ENCODE data around the gene SH2D3C. TPM values are rescaled to one million over a fixed set of nuclear protein-coding genes. Genes with fewer than 3 reads are reported as not detected.
A peak's percentile ranks its signal among the peaks of the same experiment; 100 is the strongest.

Gene SH2D3C
- total and polyA plus RNA-seq, 8 donors: 21.7 to 41.9 (median 32.6) TPM

DNA sequence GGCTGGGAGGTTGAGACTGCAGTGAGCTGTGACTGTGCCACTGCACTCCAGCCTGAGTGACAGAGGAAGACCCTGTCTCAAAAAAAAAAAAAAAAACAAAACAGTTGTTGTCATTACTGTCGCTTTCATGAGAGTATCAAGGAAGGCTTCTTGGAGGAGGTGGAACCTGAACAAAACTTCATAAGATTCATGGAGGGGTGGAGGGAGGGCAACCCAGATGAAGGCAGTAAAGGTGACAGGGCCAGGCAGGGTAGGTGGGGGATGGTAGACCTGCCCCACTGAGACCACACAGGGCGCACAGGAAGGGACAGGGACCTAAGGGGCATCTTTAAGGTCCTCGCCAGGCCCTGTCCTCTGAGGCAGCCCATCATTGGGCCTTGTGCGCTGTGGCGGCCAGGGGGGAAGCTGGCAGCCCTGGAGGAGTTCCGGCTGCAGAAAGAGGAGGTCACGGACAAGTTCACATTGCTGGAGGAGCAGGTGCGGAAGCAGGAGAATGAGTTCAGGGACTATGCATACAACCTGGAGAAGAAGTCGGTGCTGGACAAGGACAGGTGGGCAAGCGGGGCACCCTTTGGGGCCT, 68.2 kb downstream of the SH2D3C start:
- TF ChIP-seq, protein P1, sequence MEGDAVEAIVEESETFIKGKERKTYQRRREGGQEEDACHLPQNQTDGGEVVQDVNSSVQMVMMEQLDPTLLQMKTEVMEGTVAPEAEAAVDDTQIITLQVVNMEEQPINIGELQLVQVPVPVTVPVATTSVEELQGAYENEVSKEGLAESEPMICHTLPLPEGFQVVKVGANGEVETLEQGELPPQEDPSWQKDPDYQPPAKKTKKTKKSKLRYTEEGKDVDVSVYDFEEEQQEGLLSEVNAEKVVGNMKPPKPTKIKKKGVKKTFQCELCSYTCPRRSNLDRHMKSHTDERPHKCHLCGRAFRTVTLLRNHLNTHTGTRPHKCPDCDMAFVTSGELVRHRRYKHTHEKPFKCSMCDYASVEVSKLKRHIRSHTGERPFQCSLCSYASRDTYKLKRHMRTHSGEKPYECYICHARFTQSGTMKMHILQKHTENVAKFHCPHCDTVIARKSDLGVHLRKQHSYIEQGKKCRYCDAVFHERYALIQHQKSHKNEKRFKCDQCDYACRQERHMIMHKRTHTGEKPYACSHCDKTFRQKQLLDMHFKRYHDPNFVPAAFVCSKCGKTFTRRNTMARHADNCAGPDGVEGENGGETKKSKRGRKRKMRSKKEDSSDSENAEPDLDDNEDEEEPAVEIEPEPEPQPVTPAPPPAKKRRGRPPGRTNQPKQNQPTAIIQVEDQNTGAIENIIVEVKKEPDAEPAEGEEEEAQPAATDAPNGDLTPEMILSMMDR (IDR thresholded peaks at IDR 0.05): no peak
- DNase-seq: no peak
- no peaks in the 10 kb centered on the region for H3K27me3 ChIP-seq
- no peak overlapping the region for H3K27ac ChIP-seq
- intact Hi-C loops (cut with DNase I): no loop called here
- peaks cover 0 to 12% of the 10 kb centered on the region in 2 donors for H3K4me1 ChIP-seq
- no peaks in the 10 kb centered on the region for H3K9me3 ChIP-seq
- H3K4me3 ChIP-seq: no peak overlapping the region
- no peak for ATAC-seq
- H3K36me3 ChIP-seq: no peaks in the 10 kb centered on the region

DNA sequence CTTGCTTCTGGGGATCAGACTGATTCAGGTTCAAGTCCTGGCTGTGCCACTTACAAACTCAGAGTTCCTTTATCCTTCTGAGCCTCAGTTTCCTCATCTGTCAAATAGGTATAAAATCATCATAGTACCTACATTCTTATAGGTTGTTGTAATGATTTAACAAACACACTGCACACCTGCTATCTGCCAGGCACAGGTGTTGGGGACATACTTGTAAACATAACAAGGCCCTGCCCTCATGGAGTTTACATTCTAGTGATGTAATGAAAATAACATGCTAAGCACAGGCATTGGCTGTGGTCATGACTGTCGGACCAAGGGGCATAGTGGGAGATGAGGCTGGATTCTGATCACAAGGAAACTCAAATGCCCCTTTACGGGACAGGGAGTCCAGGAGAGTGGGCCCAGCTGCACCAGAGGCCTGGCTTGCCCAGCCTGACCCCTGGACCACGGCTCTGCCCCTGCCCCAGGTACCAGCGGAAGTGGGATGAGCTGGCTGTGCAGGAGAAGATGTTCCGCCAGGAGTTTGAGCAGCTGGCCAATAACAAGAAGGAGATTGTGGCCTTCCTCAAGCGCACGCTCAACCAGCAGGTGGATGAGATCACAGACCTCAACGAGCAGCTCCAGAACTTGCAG, 69.4 kb downstream of the SH2D3C start:
- intact Hi-C loops (cut with DNase I): no loop called here
- H3K36me3 ChIP-seq: no peaks in the 10 kb centered on the region
- peaks cover 0 to 4% of the 10 kb centered on the region in 2 donors for H3K4me1 ChIP-seq
- TF ChIP-seq, protein P1 (IDR thresholded peaks at IDR 0.05): no peak
- no peak overlapping the region for H3K27ac ChIP-seq
- no peaks in the 10 kb centered on the region for H3K27me3 ChIP-seq
- H3K9me3 ChIP-seq: no peaks in the 10 kb centered on the region
- DNase-seq: no peak
- H3K4me3 ChIP-seq: no peak overlapping the region
- no peak for ATAC-seq

DNA sequence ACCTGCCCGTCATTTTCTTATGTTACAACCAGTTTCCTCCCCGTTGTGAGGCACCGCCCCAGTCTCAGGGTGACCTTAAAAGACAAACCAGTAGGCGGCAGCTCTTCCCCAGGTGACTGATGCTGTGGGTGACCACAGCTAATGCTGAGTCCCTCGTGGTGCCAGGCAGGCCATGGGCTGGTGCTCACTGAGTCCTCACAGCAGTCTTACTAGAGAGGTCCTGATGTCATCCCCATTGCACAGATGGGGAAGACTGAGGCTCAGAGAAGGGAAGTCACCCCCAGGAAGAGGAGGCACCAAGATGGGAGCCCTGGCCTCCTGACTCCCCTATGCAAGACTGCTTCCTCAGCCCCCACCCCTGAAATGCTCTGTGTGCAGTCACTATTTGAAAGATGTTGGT, 70.7 kb downstream of the SH2D3C start:
- Histone ChIP-seq H3K27ac (no peak overlapping the region), H3K4me3 (no peak overlapping the region), H3K27me3 (no peaks in the 10 kb centered on the region), H3K4me1 (no peaks in the 10 kb centered on the region), H3K9me3 (no peaks in the 10 kb centered on the region), H3K36me3 (no peaks in the 10 kb centered on the region)
- DNase-seq (no peak), ATAC-seq (no peak)
- intact Hi-C loops (cut with DNase I): no loop called here
- TF ChIP-seq, protein P1 (IDR thresholded peaks at IDR 0.05): no peak

DNA sequence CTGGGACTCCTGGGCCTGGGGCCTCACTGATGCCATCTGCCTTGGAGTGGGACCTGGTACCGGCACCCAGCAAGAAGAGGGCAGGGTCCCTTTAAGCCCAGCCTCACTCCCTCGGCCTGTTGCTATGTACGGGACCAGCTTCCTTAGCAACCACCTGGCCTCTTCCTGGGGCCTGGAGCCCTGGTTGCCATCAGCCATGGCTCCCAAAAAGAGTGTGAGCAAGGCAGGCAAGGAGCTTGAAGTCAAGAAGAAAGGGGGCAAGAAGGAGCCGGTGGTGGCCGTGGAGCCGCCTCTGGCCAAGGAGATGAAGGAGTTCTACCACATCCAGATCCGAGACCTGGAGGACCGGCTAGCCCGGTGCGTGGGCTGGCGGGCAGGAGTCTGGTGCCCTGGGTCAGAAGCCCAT, 71.6 kb downstream of the SH2D3C start, which contains the start of gene CFAP157:
Gene CFAP157 (plus strand): TSS at position 153 of the 406 bp plus-strand sequence. CDS start 44 bp downstream, at position 197.
- Histone ChIP-seq H3K27me3 (no peaks in the 10 kb centered on the region), H3K4me3 (no peak within 1 kb of the TSS), H3K36me3 (no peaks in the 10 kb centered on the region), H3K4me1 (no peaks in the 10 kb centered on the region), H3K9me3 (no peaks in the 10 kb centered on the region), H3K27ac (no peak within 1 kb of the TSS)
- ATAC-seq (peak; percentile 72), DNase-seq (no peak)
- TF ChIP-seq, protein P1 (IDR thresholded peaks at IDR 0.05): no peak
- intact Hi-C loops (cut with DNase I): no loop called here

DNA sequence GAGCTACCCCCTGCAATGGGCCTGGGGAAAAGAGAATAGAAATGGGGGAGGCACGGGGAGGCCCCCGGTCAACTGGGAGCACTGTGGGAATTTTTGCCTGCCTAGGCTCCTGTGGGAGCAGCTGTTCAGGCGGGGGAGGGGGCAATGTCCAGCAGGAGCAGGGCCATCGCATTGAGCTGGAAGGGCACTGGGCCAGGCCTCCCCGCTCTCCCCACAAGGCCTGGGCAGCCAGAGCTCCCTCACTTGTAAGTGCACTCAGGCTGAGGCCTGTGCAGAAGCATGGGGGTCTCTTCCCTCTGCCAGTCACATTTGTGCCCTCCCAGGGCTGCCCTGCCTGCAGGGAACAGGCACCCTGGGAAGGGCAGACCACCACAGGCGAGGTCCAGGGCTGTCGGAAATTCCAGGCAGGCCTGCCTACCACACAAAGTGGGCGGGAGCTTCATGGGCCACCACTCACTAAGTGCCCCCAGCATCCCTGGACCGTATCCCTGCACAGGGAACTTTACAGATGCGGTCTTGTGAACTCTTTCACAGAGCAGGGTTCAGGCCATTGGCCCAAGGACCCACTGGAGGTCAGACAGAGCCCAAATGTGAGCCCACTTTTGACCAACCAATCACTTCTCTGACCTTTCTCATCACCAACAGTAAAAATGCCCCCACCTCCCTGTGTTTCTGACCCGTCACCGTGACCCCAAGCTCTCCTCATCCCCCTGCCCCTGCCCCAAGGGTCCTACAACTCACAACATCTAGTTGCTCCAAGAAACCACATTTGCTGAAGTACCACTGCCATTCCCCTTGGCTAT, 72.7 kb downstream of the SH2D3C start:
- TF ChIP-seq, protein P1 (IDR thresholded peaks at IDR 0.05): no peak
- Histone ChIP-seq H3K27me3 (no peaks in the 10 kb centered on the region), H3K36me3 (no peaks in the 10 kb centered on the region), H3K4me1 (no peaks in the 10 kb centered on the region), H3K9me3 (no peaks in the 10 kb centered on the region), H3K27ac (no peak overlapping the region), H3K4me3 (no peak overlapping the region)
- DNase-seq (no peak), ATAC-seq (no peak)
- intact Hi-C loops (cut with DNase I): no loop called here

Measured in left lung (tissue), 10 donors.